ENCODE measurements around the gene SIT1. TPM values are rescaled to one million over a fixed set of nuclear protein-coding genes. Genes with fewer than 3 reads are reported as not detected.

SIT1 gene
- total RNA-seq, 1 experiment from 2014 or later, result not detected

DNA sequence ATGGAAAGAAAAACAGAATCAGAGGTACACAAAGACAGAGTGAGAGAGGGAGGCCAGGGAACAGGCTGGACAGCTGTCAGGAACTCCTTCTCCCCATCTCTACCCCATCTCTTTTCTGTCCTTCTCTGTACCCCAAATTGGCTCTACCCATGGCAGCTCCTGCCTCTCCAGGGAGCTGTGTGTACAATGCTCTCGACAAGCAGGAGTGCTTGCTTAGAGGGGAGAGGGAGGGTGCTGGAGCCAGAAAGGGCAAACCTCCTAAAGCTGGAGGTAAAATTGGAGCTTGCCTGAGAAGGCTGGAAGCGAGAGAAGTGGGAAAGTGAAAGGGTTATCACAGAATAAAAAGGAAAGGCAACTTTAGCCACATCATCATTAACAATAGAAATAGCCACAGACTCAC, 32.6 kb upstream of the SIT1 start:
- peaks cover 10% of the 10 kb centered on the region; the same call in 1 of the 2 replicates for H3K36me3 ChIP-seq (ENCODE audit: control insufficient read depth, insufficient read depth, low read length)
- intact Hi-C loops (cut with micrococcal nuclease; ENCODE audit: unreplicated experiment) (no loop called here), in situ Hi-C loops (cut with HindIII; ENCODE audit: low pct_unique_long_range_greater_than_20kb, low sequenced_read_pairs) (no loop called here)
- H3K9me3 ChIP-seq (ENCODE audit: control insufficient read depth, insufficient read depth, low read depth, low read length), result no peaks in the 10 kb centered on the region
- no peak overlapping the region for H3K4me3 ChIP-seq (ENCODE audit: low read depth in 2 of 2, low read length in 2 of 2)
- no peak overlapping the region for H3K27ac ChIP-seq (ENCODE audit: low read length)
- H3K4me1 ChIP-seq (ENCODE audit: control insufficient read depth, insufficient read depth, low read length), result peaks cover 28% of the 10 kb centered on the region
- ChIA-PET POLR2A (interaction anchor here (1.1 kb wide), 1 partner anchor 22 kb away, joined by 4 read pairs; no protein-coding TSS in a partner anchor), CTCF (interaction anchor here (1.0 kb wide), 1 partner anchor 11 kb away, joined by 5 read pairs; no protein-coding TSS in a partner anchor)
- ATAC-seq (no peak), DNase-seq (ENCODE audit: low read depth, low spot score) (no peak)
- H3K27me3 ChIP-seq (ENCODE audit: control insufficient read depth, insufficient read depth, low read length), result no peaks in the 10 kb centered on the region
- BruUV-seq (replicated peaks), result no TSS peak
- TF ChIP-seq, protein P1, sequence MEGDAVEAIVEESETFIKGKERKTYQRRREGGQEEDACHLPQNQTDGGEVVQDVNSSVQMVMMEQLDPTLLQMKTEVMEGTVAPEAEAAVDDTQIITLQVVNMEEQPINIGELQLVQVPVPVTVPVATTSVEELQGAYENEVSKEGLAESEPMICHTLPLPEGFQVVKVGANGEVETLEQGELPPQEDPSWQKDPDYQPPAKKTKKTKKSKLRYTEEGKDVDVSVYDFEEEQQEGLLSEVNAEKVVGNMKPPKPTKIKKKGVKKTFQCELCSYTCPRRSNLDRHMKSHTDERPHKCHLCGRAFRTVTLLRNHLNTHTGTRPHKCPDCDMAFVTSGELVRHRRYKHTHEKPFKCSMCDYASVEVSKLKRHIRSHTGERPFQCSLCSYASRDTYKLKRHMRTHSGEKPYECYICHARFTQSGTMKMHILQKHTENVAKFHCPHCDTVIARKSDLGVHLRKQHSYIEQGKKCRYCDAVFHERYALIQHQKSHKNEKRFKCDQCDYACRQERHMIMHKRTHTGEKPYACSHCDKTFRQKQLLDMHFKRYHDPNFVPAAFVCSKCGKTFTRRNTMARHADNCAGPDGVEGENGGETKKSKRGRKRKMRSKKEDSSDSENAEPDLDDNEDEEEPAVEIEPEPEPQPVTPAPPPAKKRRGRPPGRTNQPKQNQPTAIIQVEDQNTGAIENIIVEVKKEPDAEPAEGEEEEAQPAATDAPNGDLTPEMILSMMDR (IDR thresholded peaks at IDR 0.05), result no peak
- TF ChIP-seq POLR2AphosphoS5 (IDR thresholded peaks at IDR 0.05; ENCODE audit: low read depth, low read length), result no peak

- POLR2A ChIA-PET, result interaction anchor here (1.1 kb wide), 1 partner anchor 22 kb away, joined by 4 read pairs; no protein-coding TSS in a partner anchor
- no TSS peak for BruUV-seq (replicated peaks)
- no peak for ATAC-seq
- no peaks in the 10 kb centered on the region for H3K9me3 ChIP-seq (ENCODE audit: control insufficient read depth, insufficient read depth, low read depth, low read length)
- peaks cover 7% of the 10 kb centered on the region; the same call in 1 of the 2 replicates for H3K36me3 ChIP-seq (ENCODE audit: control insufficient read depth, insufficient read depth, low read length)
- no peak for TF ChIP-seq REST (IDR thresholded peaks at IDR 0.05; ENCODE audit: insufficient read depth in 1 of 2, low read depth in 2 of 2, low read length in 1 of 2)
- peak; percentile 22; the same call in 1 of the 2 replicates for TF ChIP-seq POLR2AphosphoS5 (IDR thresholded peaks at IDR 0.05; ENCODE audit: low read depth, low read length)
- TF ChIP-seq SIN3A (IDR thresholded peaks at IDR 0.05; ENCODE audit: borderline replicate concordance, insufficient read depth, low read depth, low read length), result no peak
- TF ChIP-seq TCF7L2 (IDR thresholded peaks at IDR 0.05; ENCODE audit: low read depth, low read length), result no peak
- TF ChIP-seq, protein P1 (IDR thresholded peaks at IDR 0.05), result no peak
- no peak overlapping the region for H3K27ac ChIP-seq (ENCODE audit: low read length)
- intact Hi-C loops (cut with micrococcal nuclease; ENCODE audit: unreplicated experiment), result no loop called here
- H3K4me1 ChIP-seq (ENCODE audit: control insufficient read depth, insufficient read depth, low read length), result peaks cover 22% of the 10 kb centered on the region
- H3K27me3 ChIP-seq (ENCODE audit: control insufficient read depth, insufficient read depth, low read length), result no peaks in the 10 kb centered on the region
- CTCF ChIA-PET, result interaction anchor here (1.0 kb wide), 1 partner anchor 10 kb away, joined by 5 read pairs; no protein-coding TSS in a partner anchor
- H3K4me3 ChIP-seq (ENCODE audit: low read depth in 2 of 2, low read length in 2 of 2), result no peak overlapping the region
- DNase-seq (ENCODE audit: low read depth, low spot score), result no peak
- in situ Hi-C loops (cut with HindIII; ENCODE audit: low pct_unique_long_range_greater_than_20kb, low sequenced_read_pairs), result no loop called here
Observed at GRCh38 chr9:35682520-35683315, 32.0 kb upstream of the SIT1 start.

All from Panc1 (cell line).